Retinal pigment epithelial cell (primary cell): ENCODE results near the gene SVIL.
"Not testable (repeated sequence)": the region's sequence is repeated elsewhere in the genome, so short reads cannot be mapped to it uniquely, and the experiment has no call there.

Experiments
- DNase-seq: peaks from one replicate; pipeline ENCODE4 v3.0.0-alpha.2; 2010; ENCODE audit warnings: low read depth
- H3K4me3 ChIP-seq: 2 replicates; pipeline ENCODE4 v1.5.1; 2011; ENCODE audit warnings: mild to moderate bottlenecking, low read length, control low read depth, moderate library complexity
- TF ChIP-seq, protein P1 (sequence below): conservative IDR thresholded peaks from 2 replicates; pipeline ENCODE4 v1.5.1; 2011; ENCODE audit warnings: low read depth, low read length, control low read depth, inconsistent platforms

Gene SVIL

DNA sequence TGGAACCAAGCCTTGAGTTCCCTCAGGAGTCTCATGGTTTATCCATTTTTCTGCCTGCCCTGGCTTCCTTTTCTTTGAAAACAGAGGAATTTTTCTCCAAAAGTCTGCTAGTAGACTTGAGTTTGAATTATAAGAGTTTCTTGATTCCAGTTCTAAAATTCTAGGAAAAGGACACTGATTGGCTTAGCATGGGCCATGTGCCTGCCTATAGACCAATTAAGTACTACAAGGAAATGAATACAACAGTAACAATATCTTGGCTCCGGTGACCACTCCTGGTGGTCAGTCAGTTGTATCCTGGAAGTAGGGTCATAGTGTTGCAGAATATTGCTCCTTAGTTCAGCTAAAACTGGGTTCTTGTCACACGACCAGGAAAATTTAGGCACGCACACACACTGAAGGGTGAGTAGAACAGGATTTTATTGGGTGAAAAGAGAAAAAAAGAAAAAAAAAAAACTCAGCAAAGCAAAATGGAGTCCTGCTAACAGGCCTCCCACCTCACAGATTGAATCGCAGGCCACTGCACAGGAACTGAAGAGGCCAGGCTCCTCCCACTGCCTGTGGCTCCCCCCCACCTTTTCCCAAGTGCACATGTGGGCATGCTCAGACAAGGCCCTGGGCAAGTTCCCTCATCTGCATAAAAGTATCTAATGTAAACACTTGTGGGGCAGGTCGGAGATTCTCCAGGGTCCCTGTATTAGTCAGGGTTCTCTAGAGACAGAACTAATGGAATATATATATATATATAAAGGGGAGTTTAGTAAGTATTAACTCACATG is 190.8 kb downstream of the SVIL start:
- no peak for DNase-seq
- TF ChIP-seq, protein P1, sequence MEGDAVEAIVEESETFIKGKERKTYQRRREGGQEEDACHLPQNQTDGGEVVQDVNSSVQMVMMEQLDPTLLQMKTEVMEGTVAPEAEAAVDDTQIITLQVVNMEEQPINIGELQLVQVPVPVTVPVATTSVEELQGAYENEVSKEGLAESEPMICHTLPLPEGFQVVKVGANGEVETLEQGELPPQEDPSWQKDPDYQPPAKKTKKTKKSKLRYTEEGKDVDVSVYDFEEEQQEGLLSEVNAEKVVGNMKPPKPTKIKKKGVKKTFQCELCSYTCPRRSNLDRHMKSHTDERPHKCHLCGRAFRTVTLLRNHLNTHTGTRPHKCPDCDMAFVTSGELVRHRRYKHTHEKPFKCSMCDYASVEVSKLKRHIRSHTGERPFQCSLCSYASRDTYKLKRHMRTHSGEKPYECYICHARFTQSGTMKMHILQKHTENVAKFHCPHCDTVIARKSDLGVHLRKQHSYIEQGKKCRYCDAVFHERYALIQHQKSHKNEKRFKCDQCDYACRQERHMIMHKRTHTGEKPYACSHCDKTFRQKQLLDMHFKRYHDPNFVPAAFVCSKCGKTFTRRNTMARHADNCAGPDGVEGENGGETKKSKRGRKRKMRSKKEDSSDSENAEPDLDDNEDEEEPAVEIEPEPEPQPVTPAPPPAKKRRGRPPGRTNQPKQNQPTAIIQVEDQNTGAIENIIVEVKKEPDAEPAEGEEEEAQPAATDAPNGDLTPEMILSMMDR: no peak
- no peak overlapping the region for H3K4me3 ChIP-seq

DNA sequence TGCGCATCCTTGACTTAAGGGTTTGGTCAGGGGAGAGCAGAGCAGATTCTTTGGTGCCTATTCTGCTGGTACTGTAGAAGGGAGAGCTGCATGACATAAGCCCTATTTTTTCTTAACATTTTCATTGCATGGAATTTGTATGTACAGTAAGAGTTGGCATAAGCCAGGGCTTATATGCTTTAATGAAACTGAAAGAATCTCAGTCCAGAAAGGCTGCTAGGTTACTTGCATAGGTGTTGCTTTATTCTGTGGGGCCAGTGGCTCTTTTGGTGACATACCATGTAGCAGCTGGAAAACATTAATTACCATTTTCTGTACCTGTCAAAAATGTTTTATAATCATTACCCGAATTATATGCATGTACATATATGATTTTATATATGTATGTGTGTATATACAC is 193.8 kb downstream of the SVIL start:
- TF ChIP-seq, protein P1: no peak
- H3K4me3 ChIP-seq: no peak overlapping the region
- DNase-seq: no peak

DNA sequence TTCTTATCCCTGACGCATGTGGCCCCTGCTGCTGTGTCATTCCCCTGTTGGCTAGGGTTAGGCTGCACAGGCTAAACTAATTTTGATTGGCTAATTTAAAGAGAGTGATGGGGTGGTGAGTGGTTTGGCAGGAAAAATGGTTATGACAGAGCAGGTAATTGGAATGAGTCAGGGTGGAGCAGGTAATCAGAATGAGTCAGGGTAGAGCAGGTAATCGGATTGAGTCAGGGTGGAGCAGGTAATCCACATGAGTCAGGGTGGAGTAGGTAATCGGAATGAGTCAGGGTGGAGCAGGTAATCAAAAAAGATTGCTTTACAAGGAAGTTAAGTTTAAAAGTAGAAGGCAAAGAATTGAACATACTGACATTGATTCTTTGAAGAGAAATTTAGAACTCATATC is 195.8 kb downstream of the SVIL start:
- not testable (repeated sequence) for DNase-seq

DNA sequence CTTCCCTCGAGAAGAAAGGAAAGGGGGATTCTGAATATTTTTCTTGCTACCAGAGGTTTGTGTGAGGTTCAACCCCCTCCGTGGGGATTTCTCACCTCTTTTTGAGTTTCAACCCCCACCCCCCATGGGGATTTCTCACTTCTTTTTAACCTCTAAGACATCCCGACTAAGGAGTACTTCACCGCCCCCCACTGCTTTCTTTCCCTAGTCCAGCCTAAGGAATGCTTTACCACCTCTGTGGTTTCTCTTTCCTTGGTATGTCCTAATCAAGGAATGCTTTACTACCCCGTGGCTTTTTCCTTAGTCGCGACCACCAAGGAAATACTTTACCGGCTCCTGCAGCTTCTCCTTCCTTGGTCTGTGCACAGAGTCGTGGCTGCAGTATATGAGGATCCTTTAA is 196.5 kb downstream of the SVIL start:
- no peak overlapping the region for H3K4me3 ChIP-seq
- TF ChIP-seq, protein P1: no peak
- DNase-seq: no peak

More for the DNA sequence above, 195.8 kb downstream of the SVIL start:
- not testable (repeated sequence) for H3K4me3 ChIP-seq

DNA sequence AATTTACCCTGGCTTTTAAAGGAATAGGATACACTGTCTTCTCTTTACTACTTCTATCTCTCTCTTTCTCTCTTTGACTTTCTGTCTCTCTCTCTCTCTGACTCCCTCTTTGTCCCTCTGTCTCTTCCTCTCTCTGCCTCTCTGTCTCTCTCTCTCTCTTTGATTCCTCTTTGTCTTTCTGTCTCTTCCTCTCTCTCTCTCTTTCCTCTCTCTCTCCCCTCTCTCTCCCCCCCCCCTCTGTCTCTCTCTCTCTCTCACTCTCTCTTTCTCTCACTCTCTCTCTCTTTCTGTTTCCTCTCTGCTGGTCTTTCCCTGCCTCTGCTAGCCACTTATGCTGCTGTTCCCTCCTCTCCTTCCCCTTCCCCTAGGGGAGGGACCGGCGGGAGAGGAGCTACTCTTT is 196.9 kb downstream of the SVIL start:
- H3K4me3 ChIP-seq: no peak overlapping the region
- TF ChIP-seq, protein P1: no peak
- no peak for DNase-seq

DNA sequence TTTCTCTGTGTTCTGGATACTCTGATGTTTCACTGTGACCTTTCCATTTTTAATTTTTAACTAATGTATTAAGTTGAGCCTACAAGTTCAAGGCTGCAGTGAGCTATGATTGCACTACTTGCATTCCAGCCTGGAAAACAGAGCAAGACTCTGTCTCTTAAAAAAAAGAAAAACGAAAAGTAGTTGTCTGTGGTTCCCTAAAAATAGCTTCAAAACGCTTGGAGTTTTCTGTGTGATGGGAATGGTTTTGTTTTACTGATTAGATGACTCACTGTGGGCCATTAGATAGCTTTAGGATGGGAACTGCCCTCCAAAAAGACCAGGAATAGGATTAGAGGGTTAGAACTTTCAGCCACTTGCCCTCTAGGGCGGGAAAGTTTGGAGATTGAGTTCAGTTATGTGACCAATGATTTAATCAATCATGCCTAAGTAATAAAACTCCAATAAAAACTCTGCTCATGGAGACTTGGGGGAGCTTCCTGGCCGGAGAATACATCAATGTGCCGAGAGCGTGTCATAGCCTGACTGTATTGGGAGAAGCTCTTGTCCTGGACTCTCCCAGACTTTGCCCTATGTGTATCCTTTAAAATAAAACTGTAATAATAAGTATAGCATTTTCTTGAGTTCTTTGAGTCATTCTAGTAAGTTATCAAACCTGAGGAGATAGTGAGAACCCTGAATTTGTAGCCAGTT is 198.8 kb downstream of the SVIL start:
- DNase-seq: no peak
- TF ChIP-seq, protein P1: no peak
- no peak overlapping the region for H3K4me3 ChIP-seq

DNA sequence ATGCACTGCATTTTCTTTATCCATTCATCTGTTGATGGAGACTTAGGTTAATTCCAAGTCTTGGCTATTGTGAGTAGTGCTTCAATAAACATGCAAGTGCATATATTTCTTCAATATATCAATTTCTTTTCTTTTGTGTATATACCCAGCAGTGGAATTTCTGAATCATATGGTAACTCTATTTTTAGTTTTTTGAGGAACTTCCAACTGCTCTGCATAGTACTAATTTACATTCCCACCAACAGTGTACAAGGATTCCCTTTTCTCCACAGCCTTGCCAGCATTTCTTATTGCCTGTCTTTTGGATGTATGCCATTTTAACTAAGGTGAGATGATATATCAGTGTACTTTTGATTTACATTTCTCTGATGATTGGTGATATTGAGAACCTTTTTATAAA is 200.7 kb downstream of the SVIL start:
- TF ChIP-seq, protein P1: no peak
- H3K4me3 ChIP-seq: no peak overlapping the region
- no peak for DNase-seq
